Panc1 (cell line): Measurements from ENCODE around the gene PRXL2A. TPM values are rescaled to one million over a fixed set of nuclear protein-coding genes. Genes with fewer than 3 reads are reported as not detected.

Experiments used
- ATAC-seq: fragments of 200-7000 bp; cut with Tn5 transposase; 2 replicates; pipeline ENCODE4 v1.9.1; 2020; ENCODE audit warnings: mild to moderate bottlenecking, moderate library complexity
- BruUV-seq: library from RNA; stranded (reverse); fragments of 400-500 nt; replicated peaks from 2 replicates; lab custom pipeline; 2021; lab: Mats Ljungman, UMichigan
- CTCF ChIA-PET: fragments of 300-600 bp; sonication (Branson Sonifier 250); formaldehyde crosslinking; loops from one replicate; lab custom pipeline; 2022; ENCODE audit warnings: antibody characterized with exemption; lab: Charles Lee
- POLR2A ChIA-PET: fragments of 300-600 bp; sonication (Branson Sonifier 250); formaldehyde crosslinking; loops from one replicate; lab custom pipeline; 2022; ENCODE audit warnings: antibody characterized with exemption; lab: Charles Lee
- DNase-seq: peaks from one replicate; pipeline ENCODE4 v3.0.0-alpha.2; 2010; ENCODE audit warnings: low read depth, low spot score
- H3K27ac ChIP-seq: 2 replicates; pipeline ENCODE4 v1.5.1; 2011; ENCODE audit warnings: mild to moderate bottlenecking, low read length, inconsistent platforms
- H3K27me3 ChIP-seq: fragments of 200-500 bp; sonication (Bioruptor generic); 2 replicates; pipeline ENCODE4 v1.6.0; 2014; ENCODE audit warnings: low read length, inconsistent platforms; ENCODE audit not compliant: control insufficient read depth, insufficient read depth
- H3K36me3 ChIP-seq: fragments of 200-500 bp; sonication (Bioruptor generic); 2 replicates; pipeline ENCODE4 v1.5.1; 2014; ENCODE audit warnings: inconsistent platforms, mild to moderate bottlenecking, low read length, moderate library complexity; ENCODE audit not compliant: control insufficient read depth, insufficient read depth
- H3K4me1 ChIP-seq: 2 replicates; pipeline ENCODE4 v1.5.1; 2011; ENCODE audit warnings: inconsistent platforms, mild to moderate bottlenecking, low read length, moderate library complexity; ENCODE audit not compliant: control insufficient read depth, insufficient read depth
- H3K4me3 ChIP-seq, 2 experiments: 2 replicates each; pipeline ENCODE4 v1.5.1; 2011 to 2012; ENCODE audit warnings: low read depth in 2 of 2, low read length in 2 of 2, mild to moderate bottlenecking in 2 of 2, inconsistent platforms in 1 of 2, moderate library complexity in 1 of 2
- H3K9me3 ChIP-seq: fragments of 200-500 bp; sonication (Bioruptor generic); 2 replicates; pipeline ENCODE4 v1.5.1; 2014; ENCODE audit warnings: low read depth, mild to moderate bottlenecking, inconsistent platforms, low read length, moderate library complexity; ENCODE audit not compliant: control insufficient read depth, insufficient read depth
- POLR2AphosphoS5 ChIP-seq: IDR thresholded peaks from 2 replicates; pipeline ENCODE4 v1.6.1; 2012; ENCODE audit warnings: mild to moderate bottlenecking, low read depth, low read length, moderate library complexity
- SIN3A ChIP-seq: IDR thresholded peaks from 2 replicates; pipeline ENCODE4 v1.6.1; 2012; ENCODE audit warnings: low read depth, mild to moderate bottlenecking, low read length, moderate library complexity, borderline replicate concordance; ENCODE audit not compliant: insufficient read depth
- TCF7L2 ChIP-seq: IDR thresholded peaks from 2 replicates; pipeline ENCODE4 v1.6.1; 2011; ENCODE audit warnings: mild to moderate bottlenecking, low read depth, low read length, inconsistent platforms
- in situ Hi-C: cut with HindIII; loops from 2 replicates; pipeline ENCODE4 v1.10.0; 2016; ENCODE audit warnings: low sequenced_read_pairs, low pct_unique_long_range_greater_than_20kb
- intact Hi-C: fragments of 100-400 bp; cut with micrococcal nuclease; formaldehyde crosslinking; loops from one replicate; pipeline ENCODE4 v1.10.0; 2022; ENCODE audit not compliant: unreplicated experiment
- total RNA-seq: library from RNA; stranded (reverse); gene quantifications from one replicate; pipeline ENCODE4 v1.2.1, GENCODE V29; 2021; ENCODE audit not compliant: unreplicated experiment
- TF ChIP-seq, protein P1 (sequence below), 2 experiments: IDR thresholded peaks; 2 replicates each; pipeline ENCODE4 v1.6.1; 2011 to 2012; ENCODE audit warnings: low read depth in 2 of 2, control low read depth in 1 of 2, low read length in 1 of 2, mild to moderate bottlenecking in 1 of 2, moderate library complexity in 1 of 2; ENCODE audit not compliant: insufficient read depth in 1 of 2
- TF ChIP-seq, protein P2 (sequence below): fragments of 450-650 bp; IDR thresholded peaks from 2 replicates; pipeline ENCODE4 v1.5.1; 2017; ENCODE audit warnings: mild to moderate bottlenecking

PRXL2A gene
- total RNA-seq, 1 experiment from 2014 or later, result 89.0 TPM

DNA sequence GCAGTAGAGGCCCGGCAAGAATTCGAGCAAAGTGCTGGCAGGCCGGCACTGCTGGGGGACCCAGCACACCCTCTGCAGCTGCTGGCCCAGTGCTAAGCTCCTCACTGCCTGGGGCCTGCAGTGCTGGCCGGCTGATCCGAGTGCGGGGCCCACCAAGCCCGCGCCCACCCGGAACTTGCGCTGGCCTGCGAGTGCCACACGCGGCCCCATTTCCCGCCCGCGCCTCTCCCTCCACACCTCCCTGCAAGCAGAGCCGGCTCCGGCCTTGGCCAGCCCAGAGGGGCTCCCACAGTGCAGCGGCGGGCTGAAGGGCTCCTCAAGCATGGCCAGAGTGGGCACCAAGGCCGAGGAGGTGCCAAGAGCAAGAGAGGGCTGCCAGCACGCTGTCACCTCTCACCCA, 48.7 kb upstream of the PRXL2A start:
- no TSS peak for BruUV-seq
- intact Hi-C loops, result no loop called here
- Histone ChIP-seq H3K4me3 (no peak overlapping the region), H3K9me3 (no peaks in the 10 kb centered on the region), H3K27me3 (peaks cover 20% of the 10 kb centered on the region), H3K36me3 (no peaks in the 10 kb centered on the region), H3K27ac (no peak overlapping the region), H3K4me1 (no peaks in the 10 kb centered on the region; the same call in 1 of the 2 replicates)
- TF ChIP-seq SIN3A (no peak), TCF7L2 (no peak), POLR2AphosphoS5 (no peak)
- TF ChIP-seq, protein P1, sequence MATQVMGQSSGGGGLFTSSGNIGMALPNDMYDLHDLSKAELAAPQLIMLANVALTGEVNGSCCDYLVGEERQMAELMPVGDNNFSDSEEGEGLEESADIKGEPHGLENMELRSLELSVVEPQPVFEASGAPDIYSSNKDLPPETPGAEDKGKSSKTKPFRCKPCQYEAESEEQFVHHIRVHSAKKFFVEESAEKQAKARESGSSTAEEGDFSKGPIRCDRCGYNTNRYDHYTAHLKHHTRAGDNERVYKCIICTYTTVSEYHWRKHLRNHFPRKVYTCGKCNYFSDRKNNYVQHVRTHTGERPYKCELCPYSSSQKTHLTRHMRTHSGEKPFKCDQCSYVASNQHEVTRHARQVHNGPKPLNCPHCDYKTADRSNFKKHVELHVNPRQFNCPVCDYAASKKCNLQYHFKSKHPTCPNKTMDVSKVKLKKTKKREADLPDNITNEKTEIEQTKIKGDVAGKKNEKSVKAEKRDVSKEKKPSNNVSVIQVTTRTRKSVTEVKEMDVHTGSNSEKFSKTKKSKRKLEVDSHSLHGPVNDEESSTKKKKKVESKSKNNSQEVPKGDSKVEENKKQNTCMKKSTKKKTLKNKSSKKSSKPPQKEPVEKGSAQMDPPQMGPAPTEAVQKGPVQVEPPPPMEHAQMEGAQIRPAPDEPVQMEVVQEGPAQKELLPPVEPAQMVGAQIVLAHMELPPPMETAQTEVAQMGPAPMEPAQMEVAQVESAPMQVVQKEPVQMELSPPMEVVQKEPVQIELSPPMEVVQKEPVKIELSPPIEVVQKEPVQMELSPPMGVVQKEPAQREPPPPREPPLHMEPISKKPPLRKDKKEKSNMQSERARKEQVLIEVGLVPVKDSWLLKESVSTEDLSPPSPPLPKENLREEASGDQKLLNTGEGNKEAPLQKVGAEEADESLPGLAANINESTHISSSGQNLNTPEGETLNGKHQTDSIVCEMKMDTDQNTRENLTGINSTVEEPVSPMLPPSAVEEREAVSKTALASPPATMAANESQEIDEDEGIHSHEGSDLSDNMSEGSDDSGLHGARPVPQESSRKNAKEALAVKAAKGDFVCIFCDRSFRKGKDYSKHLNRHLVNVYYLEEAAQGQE (IDR thresholded peaks at IDR 0.05; ENCODE audit: insufficient read depth in 1 of 2, low read depth in 2 of 2, low read length in 1 of 2), result no peak
- TF ChIP-seq, protein P2, sequence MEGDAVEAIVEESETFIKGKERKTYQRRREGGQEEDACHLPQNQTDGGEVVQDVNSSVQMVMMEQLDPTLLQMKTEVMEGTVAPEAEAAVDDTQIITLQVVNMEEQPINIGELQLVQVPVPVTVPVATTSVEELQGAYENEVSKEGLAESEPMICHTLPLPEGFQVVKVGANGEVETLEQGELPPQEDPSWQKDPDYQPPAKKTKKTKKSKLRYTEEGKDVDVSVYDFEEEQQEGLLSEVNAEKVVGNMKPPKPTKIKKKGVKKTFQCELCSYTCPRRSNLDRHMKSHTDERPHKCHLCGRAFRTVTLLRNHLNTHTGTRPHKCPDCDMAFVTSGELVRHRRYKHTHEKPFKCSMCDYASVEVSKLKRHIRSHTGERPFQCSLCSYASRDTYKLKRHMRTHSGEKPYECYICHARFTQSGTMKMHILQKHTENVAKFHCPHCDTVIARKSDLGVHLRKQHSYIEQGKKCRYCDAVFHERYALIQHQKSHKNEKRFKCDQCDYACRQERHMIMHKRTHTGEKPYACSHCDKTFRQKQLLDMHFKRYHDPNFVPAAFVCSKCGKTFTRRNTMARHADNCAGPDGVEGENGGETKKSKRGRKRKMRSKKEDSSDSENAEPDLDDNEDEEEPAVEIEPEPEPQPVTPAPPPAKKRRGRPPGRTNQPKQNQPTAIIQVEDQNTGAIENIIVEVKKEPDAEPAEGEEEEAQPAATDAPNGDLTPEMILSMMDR, result no peak
- in situ Hi-C loops, result no loop called here
- ATAC-seq (no peak), DNase-seq (no peak)
- ChIA-PET CTCF (no interaction called here), POLR2A (no interaction called here)

DNA sequence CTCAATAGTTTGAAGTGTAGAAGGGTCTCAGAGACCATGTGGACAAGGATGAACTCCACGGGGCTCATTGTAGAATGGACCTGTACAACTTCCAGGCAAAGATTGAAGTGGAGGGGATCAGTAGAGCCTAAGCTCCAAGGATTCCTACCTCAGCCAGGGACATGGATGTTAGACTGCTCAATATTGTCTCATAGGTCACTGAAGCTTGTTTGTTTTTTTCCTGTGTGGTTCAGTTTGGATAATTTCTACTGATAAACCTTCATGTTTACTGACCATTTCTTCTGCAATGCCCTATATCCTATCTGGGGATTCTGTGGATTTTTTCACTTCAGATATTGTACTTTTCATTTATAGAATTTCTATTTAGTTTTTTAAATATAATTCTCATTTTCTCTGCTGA, 42.8 kb upstream of the PRXL2A start:
- CTCF ChIA-PET, result interaction anchor here (0.6 kb wide), 1 partner anchor 40 kb away, joined by 7 read pairs; no protein-coding TSS in a partner anchor
- H3K36me3 ChIP-seq, result no peaks in the 10 kb centered on the region
- TF ChIP-seq POLR2AphosphoS5 (no peak), SIN3A (no peak)
- no peaks in the 10 kb centered on the region for H3K4me1 ChIP-seq
- no peak for ATAC-seq
- H3K9me3 ChIP-seq, result peaks cover 9% of the 10 kb centered on the region
- BruUV-seq, result no TSS peak
- in situ Hi-C loops, result no loop called here
- POLR2A ChIA-PET, result no interaction called here
- intact Hi-C loops, result no loop called here
- no peak overlapping the region for H3K27ac ChIP-seq
- peaks cover 7% of the 10 kb centered on the region; the same call in 1 of the 2 replicates for H3K27me3 ChIP-seq
- DNase-seq, result no peak
- no peak overlapping the region for H3K4me3 ChIP-seq

GRCh38 chr10:80371467-80371866, 36.9 kb upstream of the PRXL2A start:
- ChIA-PET POLR2A (no interaction called here), CTCF (no interaction called here)
- Histone ChIP-seq H3K27ac (no peak overlapping the region), H3K9me3 (peaks cover 9% of the 10 kb centered on the region), H3K4me3 (no peak overlapping the region), H3K36me3 (no peaks in the 10 kb centered on the region), H3K27me3 (no peaks in the 10 kb centered on the region), H3K4me1 (no peaks in the 10 kb centered on the region)
- TF ChIP-seq, protein P1 (IDR thresholded peaks at IDR 0.05; ENCODE audit: insufficient read depth in 1 of 2, low read depth in 2 of 2, low read length in 1 of 2), result no peak
- TF ChIP-seq, protein P2, result no peak
- TF ChIP-seq POLR2AphosphoS5 (no peak), TCF7L2 (no peak), SIN3A (no peak)
- ATAC-seq (no peak), DNase-seq (no peak)
- intact Hi-C loops, result no loop called here
- in situ Hi-C loops, result no loop called here
- BruUV-seq, result no TSS peak
